HG03097 (cell line): ENCODE results near the gene ZFYVE27.
"Not testable (repeated sequence)": the region's sequence is repeated elsewhere in the genome, so short reads cannot be mapped to it uniquely, and the experiment has no call there.

Source experiments
- ATAC-seq: cut with Tn5 transposase; IDR thresholded peaks from one replicate; pipeline ENCODE4 v1.9.1; 2021; ENCODE audit not compliant: unreplicated experiment, low FRiP score

ZFYVE27 gene

GRCh38 chr10:97736902-97737769 is at the start of gene ZFYVE27:
Gene ZFYVE27, plus strand, starts transcription at chr10:97737128. Its CDS starts 1,350 bp downstream, at chr10:97738478.
- peak; percentile 81 for ATAC-seq

DNA sequence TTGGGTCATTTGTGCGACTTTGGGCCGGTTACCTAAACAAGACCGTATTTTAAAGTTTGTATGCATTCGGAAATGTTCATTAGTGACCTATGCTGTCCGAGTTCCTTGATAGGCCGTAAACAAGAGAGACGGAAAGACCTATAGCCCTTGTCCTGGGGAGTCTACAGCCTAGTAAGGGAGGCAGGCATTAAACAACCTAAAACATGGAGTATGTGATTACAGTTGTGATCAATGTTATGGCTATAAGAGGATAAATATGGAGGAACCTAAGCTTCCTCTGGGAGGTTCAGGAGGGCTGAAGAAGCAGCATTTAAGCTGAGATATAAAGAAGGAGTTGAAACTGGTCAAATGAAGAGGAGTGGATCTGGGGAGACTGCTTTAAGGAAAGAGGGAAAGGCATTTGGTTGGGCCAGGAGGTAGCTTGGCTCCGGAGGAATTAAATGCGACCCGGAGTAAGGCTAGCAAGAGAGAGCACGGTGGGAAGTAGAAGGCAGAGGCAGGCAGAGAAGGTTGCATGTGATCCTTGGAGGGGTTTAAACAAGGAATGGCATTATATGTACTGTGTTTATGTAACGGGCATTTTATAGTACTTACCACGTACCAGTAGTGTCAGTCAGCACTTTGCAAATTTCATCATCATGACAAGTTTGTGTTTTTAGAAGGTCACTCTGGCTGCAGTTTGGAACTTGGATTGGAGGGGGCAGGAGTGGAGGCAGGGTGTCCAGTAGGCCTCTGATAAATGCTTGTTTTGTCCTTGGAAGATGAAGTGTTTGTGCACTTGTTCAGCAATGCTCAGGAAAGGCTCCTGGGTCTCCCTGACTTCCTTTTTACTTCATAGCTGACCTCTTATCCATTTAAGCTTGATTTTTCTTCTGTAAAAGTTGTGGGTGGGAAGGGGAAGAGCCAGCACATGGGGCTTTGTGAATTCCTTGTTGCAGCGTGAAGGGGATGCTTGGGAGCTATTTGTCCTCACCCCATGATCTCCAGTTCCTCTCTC is 48.8 kb upstream of the ZFYVE27 start:
- ATAC-seq = no peak

- ATAC-seq = no peak
Observed at GRCh38 chr10:97689559-97690020, 47.3 kb upstream of the ZFYVE27 start.

DNA sequence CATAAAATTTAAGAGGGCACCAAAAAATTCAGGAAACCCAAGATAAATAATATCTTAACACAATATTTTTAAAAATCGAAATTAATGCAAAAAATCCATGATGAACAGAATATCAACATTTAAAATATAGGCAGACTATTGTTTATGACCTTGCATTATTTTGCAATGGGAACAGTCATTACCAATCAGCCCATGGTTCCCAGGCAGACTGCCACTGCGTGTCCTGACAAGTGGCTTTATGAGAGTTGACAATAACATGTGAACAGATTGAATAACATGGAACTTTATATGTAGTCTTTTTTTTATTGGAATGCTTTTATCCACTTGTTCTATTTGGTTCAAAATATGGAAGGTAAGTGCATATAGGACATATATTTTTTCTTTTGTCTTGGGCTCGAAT is 46.8 kb upstream of the ZFYVE27 start:
- ATAC-seq = no peak

GRCh38 chr10:97698072-97698655 is 38.8 kb upstream of the ZFYVE27 start:
- not testable (repeated sequence) for ATAC-seq

GRCh38 chr10:97701438-97702069 is 35.4 kb upstream of the ZFYVE27 start:
- ATAC-seq = no peak

DNA sequence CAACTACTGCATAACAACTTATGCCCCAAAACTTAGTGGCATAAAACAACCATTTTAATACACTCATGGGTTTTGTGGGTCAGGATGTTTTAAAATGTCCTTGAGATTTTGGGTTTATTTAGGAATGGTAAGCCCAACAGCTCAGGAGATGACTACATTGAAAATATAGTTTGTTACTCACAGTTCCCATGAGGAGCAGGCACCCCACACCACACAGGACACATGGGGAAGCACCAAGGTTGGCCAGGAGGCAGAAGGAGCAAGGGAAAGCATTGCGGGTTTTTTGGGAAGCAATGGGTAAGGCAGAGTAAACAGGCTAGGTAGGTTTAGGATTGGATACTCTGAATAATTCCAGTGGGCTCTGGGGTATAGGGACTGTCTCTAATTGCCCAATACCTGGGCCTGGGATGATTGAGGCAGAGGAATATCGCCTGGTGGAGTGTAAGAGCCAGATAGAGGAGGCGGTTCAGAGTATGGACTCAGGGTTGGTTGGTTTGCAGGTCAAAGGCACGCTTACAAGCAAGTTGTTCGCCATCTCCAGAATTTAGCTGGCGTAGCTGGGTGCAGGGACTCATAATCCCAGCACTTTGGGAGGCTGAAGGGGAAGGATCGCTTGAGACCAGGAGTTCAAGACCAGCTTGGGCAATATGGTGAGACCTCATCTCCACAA is 33.4 kb upstream of the ZFYVE27 start:
- no peak for ATAC-seq

DNA sequence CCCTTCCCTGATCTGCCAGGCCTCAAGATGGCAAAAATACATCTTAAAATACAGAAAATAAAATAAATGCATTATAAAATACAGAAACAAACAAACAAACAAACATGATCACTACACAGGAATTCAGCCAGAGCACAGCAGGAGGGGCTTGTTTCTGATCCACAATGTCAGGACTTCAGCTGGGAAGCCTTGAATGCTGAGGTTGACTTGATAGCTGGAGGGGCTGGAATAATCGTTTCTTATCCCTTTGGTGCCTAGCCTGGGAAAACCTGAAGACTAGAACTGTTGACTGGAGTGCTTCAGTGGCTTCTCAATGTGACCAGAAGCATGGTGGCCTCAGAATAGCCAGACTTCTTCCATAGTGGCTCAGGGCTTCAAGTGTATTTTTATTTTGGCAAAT is 32.6 kb upstream of the ZFYVE27 start:
- no peak for ATAC-seq

DNA sequence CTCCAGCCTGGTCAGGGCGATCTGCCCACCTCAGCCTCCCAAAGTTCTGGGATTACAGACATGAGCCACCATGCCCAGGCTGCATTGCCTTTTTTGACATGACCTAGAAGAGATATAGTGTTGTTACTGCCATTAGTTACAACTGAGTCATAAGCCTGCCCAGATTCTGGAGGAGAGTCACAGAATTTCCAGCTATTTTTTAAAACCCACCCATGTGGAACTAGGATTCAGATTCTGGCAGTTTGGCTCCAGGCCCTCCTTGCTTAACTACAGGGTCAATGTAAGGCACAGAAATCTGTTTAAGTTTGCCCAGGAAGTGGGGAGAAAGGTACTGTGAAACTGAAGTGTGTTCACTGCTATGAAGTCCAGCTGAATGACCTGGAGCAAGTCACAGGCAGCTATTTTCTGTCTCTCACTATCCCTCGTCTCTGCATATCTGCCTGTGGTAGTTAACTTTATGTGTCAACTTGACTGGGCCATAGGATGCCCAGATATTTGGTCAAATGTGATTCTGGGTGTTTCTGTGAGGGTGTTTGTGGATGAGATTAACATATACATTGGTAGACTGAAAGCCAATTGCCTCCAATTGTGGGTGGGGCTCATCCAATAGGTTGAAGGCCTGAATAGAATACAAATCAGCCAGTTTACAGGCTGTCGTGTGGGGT is 31.8 kb upstream of the ZFYVE27 start:
- ATAC-seq = no peak

DNA sequence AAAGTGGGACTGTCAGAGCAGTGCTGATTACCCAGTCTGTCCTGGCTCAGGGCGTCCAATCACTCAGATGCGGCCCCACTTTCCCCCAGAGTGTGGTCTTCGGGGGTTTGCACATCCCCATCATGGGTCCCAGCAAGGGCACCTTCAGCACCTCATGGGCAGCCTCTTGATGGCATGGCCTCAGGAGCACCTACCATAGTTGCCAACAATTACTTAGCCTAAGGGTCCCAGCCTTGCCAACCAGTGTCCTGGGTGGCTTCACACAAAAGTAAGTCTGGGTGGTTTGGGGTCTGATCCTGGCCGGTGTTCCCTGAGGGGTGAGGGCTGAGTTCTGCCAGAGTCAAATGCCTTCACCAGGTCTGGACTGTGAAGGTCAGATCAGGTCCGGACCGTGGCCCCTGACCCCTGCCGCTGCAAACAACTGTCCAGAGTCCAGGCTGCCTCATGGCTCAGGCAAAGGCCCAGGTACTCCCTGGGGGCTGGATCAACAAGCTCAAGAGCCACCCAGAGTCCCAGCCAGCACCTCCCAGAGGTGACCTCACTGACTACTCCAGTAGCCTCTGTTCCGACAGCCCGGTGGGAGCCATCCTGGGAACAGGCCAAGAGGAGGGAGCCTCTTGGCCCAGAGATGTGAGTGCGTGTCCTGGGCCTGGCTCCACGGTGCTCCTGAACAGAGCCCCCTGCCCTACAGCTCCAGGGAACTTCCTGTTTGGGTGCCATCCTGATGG is 29.6 kb upstream of the ZFYVE27 start:
- ATAC-seq = no peak

GRCh38 chr10:97708167-97708566 is 28.8 kb upstream of the ZFYVE27 start:
- ATAC-seq = no peak

DNA sequence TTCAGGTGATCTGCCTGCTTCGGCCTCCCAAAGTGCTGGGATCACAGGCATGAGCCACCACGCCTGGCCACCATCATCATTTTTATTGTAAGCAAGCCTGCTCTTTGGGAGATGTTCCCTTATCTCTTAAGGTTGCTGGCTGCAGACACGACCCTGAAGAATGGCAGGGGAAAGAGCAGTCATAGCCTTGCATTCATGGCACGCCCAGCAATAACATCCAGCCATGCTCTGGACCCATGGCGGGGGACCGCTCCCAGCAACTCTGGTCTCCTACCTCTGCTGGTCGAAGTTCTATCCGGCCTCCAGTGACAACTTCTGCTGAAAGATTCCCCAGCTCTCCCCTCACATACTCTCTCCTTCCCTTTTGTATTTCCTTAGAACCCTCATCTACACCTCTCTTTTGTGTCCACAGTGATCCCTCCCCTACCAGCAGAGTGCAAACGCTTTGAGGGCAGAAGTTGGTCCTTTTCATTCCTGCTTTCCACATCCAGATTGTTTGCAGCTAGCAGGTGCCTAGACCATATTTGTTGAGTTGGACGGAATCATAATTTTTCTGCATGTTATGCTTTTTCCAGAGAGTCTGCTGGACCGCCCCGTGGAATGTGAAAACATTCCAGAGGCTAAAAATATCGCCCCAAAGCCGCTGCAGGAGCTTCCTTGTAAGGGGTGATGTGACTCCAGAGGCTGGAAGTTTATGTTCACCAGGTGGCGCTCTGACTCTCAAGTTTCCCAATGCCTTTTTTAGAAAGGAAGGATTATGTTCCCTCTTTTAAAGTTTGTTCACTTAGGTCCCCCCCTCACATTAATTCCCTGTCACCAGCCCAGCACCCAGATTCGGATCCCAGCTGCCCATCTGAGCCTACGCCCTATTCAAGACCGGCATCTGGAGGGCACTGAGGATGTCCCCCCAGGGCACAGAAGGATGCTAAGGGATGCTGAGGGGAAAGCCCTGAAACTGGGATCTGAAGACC is 27.7 kb upstream of the ZFYVE27 start:
- no peak for ATAC-seq

DNA sequence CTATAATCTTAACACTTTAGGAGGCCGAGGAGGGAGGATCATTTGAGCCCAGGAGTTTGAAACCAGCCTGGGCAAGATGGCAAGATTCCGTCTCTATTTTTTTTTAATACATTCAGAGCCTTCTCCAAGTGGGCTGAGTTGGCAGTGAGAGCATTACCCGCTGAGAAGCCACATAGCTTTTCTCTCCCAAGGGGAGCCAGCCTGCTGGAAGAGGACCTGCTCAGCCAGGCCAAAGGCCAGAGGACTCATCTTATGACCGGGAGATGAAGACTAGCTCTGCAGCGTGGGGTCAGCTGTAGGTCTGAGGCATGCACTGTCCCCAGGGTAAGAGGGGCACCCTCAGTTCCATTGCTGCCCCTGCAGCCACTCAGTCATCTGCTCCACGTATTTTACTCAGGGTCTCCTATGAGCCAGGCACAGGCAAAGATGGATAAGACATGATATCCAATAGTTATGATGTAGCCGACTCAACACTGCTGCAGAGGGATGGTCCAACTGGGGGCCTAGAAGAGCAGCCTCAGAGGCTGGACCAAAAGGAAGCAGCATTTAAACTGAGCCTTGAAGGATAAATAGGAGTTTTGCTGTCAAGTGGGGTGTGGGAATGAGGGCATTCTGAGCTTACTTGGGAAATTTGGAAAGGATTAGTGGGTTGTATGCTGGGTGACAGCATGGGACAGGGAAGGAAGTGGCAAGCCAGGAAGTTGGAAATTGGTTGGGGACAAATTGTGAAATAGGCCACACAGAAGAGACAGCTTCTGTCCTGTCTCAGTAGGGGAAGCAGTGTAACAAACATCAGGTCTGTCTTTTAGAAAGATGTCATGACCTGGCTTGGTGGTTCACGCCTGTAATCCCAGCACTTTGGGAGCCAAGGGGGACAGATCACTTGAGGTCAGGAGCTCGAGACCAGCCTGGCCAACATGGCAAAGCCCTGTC is 25.0 kb upstream of the ZFYVE27 start:
- no peak for ATAC-seq

DNA sequence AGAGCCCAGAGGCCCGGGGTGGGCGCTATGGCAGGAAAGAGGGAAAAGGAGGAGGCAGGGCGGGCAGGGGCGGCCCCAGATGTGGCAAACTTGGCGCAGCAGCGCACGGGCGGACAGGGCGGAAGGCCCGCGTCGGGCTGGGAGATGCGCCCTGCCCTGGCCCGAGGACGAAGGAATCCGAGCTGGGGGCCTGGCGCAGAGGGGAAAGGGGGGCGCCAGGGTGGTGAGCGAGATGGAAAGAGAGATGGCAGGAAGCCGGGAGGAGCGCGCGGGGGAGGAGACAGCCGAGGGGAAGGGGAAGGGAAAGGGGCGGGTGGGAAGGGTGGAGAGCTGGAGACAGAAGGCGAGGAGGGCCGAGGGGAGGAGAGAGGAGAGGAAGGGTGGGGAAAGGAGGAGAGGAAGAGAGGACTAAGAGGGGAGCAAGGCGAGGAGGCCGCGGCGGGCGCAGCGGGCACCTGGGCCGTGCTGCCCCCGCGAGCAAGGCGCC is 23.5 kb upstream of the ZFYVE27 start, which contains the start of gene MARVELD1:
MARVELD1 (plus strand) TSS at position 392 of the 487 bp plus-strand sequence. CDS start 147 bp downstream, outside the sequence.
- ATAC-seq = no peak

- ATAC-seq = no peak
Observed at GRCh38 chr10:97713826-97714400, 23.0 kb upstream of the ZFYVE27 start.
